Mucosa of gallbladder (tissue), 1 donor: ENCODE data around the gene DRG2. TPM values are rescaled to one million over a fixed set of nuclear protein-coding genes. Genes with fewer than 3 reads are reported as not detected.

Experiments used
- DNase-seq: peaks from one replicate; pipeline ENCODE4 v3.0.0-alpha.2; 2020; ENCODE audit warnings: low spot score
- total RNA-seq: library from RNA; stranded (reverse); gene quantifications from one replicate; pipeline ENCODE4 v1.2.1, GENCODE V29; 2021
- donor health status: DM: no; HTN: no; CAD: no.

Gene DRG2
- total RNA-seq, 1 donor from 2014 or later = 36.4 TPM

DNA sequence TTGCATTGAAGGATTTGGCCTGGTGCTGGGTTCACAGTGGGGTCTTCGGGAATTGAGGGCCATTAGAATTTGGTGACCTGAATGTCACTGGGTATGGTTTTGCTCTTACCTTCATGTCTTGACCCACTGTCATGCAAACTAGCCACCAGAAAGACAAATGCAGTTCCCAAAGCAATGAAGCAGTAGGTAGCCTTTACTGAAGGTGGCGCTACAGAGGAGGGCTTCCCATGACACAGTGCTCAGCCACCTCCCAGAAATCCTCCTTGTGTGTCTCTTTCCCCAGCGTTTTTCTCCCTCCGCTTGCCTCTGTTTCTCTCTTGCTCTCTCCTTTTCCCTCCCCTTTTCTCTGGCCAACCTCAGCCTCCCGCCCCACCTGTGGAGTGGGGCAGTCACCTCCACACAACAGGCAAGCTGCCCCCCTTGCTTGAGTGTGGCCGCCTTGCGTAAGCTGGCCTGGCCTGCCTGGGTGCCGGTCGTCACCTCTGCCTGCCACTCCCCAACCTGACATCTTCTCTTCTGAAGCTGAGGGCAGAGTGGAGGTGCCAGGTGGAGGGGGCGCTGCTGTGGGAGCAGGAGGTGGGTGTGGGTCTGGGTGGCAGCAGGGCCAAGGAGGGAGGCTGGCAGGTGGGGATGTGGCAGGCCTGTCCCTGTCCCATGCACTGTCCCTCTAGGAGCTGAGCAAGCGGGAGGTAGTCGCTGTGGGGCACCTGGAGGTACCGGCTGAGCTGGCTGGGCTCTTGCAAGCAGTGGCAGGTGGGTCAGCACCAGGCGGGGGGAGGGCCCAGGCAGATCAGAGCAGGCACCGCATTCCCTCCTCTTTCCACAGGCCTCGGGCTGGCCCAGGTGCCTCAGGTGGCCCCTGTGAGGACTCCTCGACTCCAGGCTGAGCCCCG is 55.5 kb downstream of the DRG2 start:
- DNase-seq = no peak

GRCh38 chr17:18144261-18144660 is 56.5 kb downstream of the DRG2 start:
- DNase-seq = no peak

GRCh38 chr17:18144855-18145254 is 57.1 kb downstream of the DRG2 start:
- no peak for DNase-seq

DNA sequence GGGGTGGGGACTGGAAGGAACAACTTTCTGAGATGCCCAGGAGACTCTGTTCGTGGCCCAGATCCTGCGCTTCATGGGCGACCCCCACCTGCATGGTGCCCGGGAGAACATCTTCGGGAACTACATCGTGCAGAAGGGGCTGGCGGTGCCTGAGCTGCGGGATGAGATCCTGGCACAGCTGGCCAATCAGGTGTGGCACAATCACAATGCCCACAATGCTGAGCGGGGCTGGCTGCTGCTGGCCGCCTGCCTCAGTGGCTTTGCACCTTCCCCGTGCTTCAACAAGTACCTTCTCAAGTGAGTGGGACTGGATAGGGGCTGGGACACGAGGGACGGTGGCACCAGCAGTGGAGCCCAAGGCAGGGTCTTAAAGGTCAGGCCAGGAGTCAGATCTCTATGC is 58.1 kb downstream of the DRG2 start:
- DNase-seq = no peak

DNA sequence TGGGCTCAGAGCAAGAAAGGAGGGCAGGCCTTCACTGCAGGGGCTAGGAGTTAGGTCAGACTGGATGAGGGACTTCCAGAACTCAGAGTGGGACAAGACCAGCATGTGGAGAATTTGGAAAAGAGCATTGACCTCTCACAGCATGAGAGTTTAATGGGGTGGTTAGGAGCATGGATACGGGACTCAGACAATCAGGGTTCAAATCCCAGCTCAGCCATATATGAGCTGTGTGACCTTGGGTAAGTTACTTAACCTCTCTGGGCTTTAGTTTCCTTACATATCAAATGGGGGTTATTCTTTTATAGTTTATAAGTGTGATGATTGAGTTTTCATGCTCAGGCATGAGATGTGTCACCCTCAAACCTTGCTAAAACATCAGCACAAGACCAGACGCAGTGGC is 58.5 kb downstream of the DRG2 start:
- no peak for DNase-seq

- DNase-seq = no peak
Observed at GRCh38 chr17:18146980-18147379, 59.2 kb downstream of the DRG2 start.

GRCh38 chr17:18148586-18148985 is 60.8 kb downstream of the DRG2 start:
- DNase-seq = no peak

DNA sequence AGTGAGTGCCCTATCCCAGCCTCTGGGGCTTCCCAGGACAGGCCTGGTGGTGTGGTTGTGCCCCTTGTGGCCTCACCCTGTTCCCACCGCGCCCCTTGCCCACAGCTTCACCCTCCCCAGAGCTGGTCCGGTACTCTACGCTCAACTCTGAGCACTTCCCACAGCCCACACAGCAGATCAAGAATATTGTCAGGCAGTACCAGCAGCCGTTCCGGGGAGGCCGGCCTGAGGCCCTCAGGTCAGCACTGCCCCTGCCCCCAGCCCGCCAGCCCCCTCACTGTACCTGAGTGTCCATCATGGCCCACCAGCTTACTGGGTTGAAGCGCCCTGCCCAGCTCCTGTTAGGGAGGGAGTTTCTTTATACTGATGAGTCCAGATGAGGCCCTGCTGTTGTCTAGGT is 63.5 kb downstream of the DRG2 start:
- DNase-seq = no peak

DNA sequence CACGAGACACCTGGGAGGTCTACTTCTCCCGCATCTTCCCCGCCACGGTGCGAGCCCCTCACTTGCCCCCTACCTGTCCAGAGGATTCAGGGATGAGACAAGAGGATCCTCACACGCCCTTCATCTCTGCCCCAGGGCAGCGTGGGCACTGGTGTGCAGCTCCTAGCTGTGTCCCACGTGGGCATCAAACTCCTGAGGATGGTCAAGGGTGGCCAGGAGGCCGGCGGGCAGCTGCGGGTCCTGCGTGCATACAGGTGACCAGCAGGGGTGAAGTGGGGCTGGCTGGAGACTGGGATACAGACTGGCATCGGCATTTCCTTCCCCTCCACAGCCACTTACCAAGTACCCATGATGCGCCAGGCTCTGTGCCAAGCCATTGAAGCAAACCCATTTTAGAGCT is 67.4 kb downstream of the DRG2 start:
- DNase-seq = no peak

DNA sequence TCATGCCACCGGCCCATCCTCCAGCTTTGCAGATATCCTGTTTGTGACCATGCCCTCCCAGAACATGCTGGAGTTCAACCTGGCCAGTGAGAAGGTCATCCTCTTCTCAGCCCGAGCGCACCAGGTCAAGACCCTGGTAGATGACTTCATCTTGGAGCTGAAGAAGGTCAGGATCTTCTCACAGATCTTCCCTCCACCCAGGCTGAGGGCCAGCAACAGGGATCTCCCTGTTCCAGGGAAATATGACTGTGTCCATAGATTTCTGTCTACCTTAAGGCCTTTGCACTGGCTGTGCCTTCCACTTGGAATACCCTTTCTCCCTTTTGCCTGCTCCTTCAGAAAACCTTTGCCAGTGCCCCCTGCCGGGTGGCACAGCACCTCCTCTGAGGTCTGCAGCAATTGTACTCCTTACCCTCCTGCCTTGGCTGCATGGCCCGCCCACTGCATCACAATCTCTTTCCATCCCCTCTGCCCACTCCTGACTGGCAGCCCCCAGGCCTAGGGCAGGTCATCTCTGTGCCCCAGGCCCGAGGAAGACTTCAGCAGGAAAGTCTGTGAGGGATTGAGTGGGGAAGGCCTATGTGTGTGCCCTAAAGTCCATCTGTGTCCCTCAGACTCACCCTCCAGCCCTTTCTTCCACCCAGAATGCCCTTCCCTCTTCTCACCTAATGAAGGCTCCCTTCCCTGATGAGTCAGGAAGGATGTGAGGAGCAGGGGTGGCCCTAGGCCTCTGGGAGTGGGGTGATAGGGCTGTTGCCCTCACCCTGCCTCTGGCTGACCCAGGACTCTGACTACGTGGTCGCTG is 68.6 kb downstream of the DRG2 start:
- no peak for DNase-seq

DNA sequence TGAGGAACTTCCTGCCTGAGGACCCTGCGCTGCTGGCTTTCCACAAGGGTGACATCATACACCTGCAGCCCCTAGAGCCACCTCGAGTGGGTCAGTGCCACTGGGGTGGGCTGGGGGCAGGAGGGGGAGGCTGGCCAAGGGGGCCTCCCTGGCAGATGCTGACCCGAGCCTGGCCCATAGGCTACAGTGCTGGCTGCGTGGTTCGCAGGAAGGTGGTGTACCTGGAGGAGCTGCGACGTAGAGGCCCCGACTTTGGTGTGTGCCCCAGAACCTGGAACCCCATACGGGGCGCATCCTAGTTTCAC is 69.2 kb downstream of the DRG2 start:
- DNase-seq = no peak

Other genes starting within 250 kb of the DRG2 start
- 81.3 TPM for gene TOM1L2, start 115.5 kb upstream of the DRG2 start, total RNA-seq
- gene DRC3, start 115.1 kb upstream of the DRG2 start, total RNA-seq = 6.7 TPM
- 37.6 TPM for gene ATPAF2, start 48.8 kb upstream of the DRG2 start, total RNA-seq
- gene GID4, start 48.5 kb upstream of the DRG2 start, total RNA-seq = 12.0 TPM
- gene MYO15A, start 20.8 kb downstream of the DRG2 start, total RNA-seq = 3.3 TPM
- gene ALKBH5, start 95.9 kb downstream of the DRG2 start, total RNA-seq = 123 TPM
- gene LLGL1, start 137.7 kb downstream of the DRG2 start, total RNA-seq = 19.6 TPM
- 290 TPM for gene FLII, start 170.8 kb downstream of the DRG2 start, total RNA-seq
- 22.8 TPM for gene MIEF2, start 172.7 kb downstream of the DRG2 start, total RNA-seq
- gene TOP3A, start 227.0 kb downstream of the DRG2 start, total RNA-seq = 25.6 TPM
- gene SMCR8, start 227.3 kb downstream of the DRG2 start, total RNA-seq = 19.4 TPM